Measurements from ENCODE around the gene SYDE2.

SYDE2 gene

GRCh38 chr1:85116856-85117255 is 84.0 kb downstream of the SYDE2 start:
- DNase-seq, result no peak

GRCh38 chr1:85115933-85116332 is 84.9 kb downstream of the SYDE2 start:
- DNase-seq, result no peak

DNA sequence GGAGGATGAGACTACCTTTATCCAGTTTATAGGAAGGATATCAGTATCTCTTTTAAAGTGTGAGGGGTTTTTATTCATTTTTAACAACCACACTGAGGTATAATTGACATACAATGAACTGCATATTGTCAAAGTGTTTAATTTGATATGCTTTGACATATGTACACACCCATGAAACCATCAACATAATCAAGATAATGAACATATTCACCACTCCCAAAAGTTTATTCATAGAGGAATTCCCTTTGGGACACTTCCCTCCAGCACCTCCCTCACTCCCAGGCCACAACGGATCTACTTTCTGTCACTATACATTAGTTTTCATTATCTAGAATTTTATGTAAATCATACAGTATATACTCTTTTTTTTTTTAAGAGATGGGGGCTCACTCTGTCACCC is 89.1 kb downstream of the SYDE2 start:
- no peak for DNase-seq

- no peak for DNase-seq
Observed at GRCh38 chr1:85109475-85109874, 91.3 kb downstream of the SYDE2 start.
